Endodermal cell (in vitro differentiated cells): ENCODE measurements around the gene CCDC33. TPM values are rescaled to one million over a fixed set of nuclear protein-coding genes. Genes with fewer than 3 reads are reported as not detected.
A peak's percentile ranks its signal among the peaks of the same experiment; 100 is the strongest.

Source experiments
- DNase-seq: peaks from one replicate; pipeline ENCODE4 v3.0.0-alpha.2; 2017
- H3K27ac ChIP-seq: 2 replicates; pipeline ENCODE4 v1.5.1; 2013; ENCODE audit warnings: mild to moderate bottlenecking, low read depth, low read length, moderate library complexity
- H3K27me3 ChIP-seq: 2 replicates; pipeline ENCODE4 v1.6.1; 2013; ENCODE audit warnings: mild to moderate bottlenecking, low read length, moderate library complexity; ENCODE audit not compliant: insufficient read depth, control insufficient read depth, poor library complexity, severe bottlenecking
- H3K36me3 ChIP-seq: 2 replicates; pipeline ENCODE4 v1.7.0; 2013; ENCODE audit warnings: mild to moderate bottlenecking, low read length, moderate library complexity; ENCODE audit not compliant: control insufficient read depth, insufficient read depth
- H3K4me1 ChIP-seq: one replicate; pipeline ENCODE4 v1.7.0; 2013; ENCODE audit warnings: low read length; ENCODE audit not compliant: control insufficient read depth, insufficient read depth
- H3K4me3 ChIP-seq: 2 replicates; pipeline ENCODE4 v1.5.1; 2013; ENCODE audit warnings: mild to moderate bottlenecking, low read length, moderate library complexity
- H3K9ac ChIP-seq: 2 replicates; pipeline ENCODE4 v1.6.1; 2013; ENCODE audit warnings: mild to moderate bottlenecking, low read length, moderate library complexity; ENCODE audit not compliant: poor library complexity, severe bottlenecking; ENCODE audit errors: extremely low read depth
- H3K9me3 ChIP-seq: 2 replicates; pipeline ENCODE4 v1.6.1; 2013; ENCODE audit warnings: mild to moderate bottlenecking, low read length, moderate library complexity; ENCODE audit not compliant: control insufficient read depth
- H3K27ac Mint-ChIP-seq: 2 replicates; pipeline ENCODE4 v1.8.0; 2020; ENCODE audit warnings: mixed read lengths
- H3K27me3 Mint-ChIP-seq: 2 replicates; pipeline ENCODE4 v1.8.0; 2021; ENCODE audit warnings: mild to moderate bottlenecking, mixed read lengths; ENCODE audit not compliant: insufficient read depth
- H3K36me3 Mint-ChIP-seq: 2 replicates; pipeline ENCODE4 v1.8.0; 2020; ENCODE audit warnings: low read depth, mixed read lengths
- H3K4me1 Mint-ChIP-seq: 2 replicates; pipeline ENCODE4 v1.8.0; 2020; ENCODE audit warnings: mixed read lengths
- H3K4me3 Mint-ChIP-seq: 2 replicates; pipeline ENCODE4 v1.8.0; 2020; ENCODE audit warnings: mild to moderate bottlenecking, moderate library complexity, mixed read lengths
- H3K9me3 Mint-ChIP-seq: 2 replicates; pipeline ENCODE4 v1.8.0; 2020; ENCODE audit warnings: mild to moderate bottlenecking, mixed read lengths
- CTCF ChIP-seq: fragments of 200-600 bp; sonication (generic); conservative IDR thresholded peaks from 2 replicates; pipeline ENCODE4 v1.5.0; 2021; ENCODE audit warnings: antibody characterized with exemption, mild to moderate bottlenecking
- WGBS, 2 experiments: methylation state at CpG; one replicate each; pipeline versions ENCODE4 v1.1.5 to v1.1.7; 2013; ENCODE audit warnings: missing lambda C conversion rate in 2 of 2, mixed read lengths in 1 of 2; ENCODE audit not compliant: insufficient coverage in 1 of 2, insufficient read length in 1 of 2; 5-methylcytosine and 5-hydroxymethylcytosine counted together
- total RNA-seq, 2 donors: library from RNA; stranded (reverse); fragmentation: NEBNext Ultra II Directional in 1 of 2; extraction: Animal tissue kit (Norgen Biotek cat#: 25700) in 1 of 2; gene quantifications; 2 replicates in 1 of 2; 3 replicates in 1 of 2; pipeline ENCODE4 v1.2.1, GENCODE V29; 2021

CCDC33 gene
- total RNA-seq, 2 donors from 2014 or later, result 2.8 to 3.5 TPM

DNA sequence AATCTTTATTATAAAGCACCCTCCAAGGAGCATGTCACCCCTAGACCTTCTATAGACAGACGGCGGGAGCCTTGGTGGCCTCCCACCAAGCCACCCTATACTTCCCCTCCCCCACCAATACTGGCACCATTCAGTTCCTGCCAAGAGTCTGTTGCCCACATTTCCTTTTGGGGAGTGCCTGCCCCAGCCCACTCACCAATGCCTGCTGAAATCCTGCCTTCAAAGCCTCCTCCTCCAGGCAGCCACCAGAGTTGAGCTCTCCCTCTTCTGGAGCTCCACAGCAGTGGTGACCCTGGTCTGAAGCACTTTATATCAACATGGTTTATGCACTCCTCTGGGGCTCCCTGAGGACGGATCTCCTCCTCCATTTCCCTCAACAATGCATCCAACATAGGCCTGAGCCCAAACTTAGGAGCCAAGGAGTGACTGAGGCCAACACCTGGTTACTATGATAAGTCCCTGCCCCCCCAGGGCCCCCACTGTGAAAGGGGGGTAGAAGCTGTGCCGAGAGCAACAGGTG is 8.8 kb downstream of the CCDC33 start:
- H3K9ac ChIP-seq, result no peak overlapping the region
- no peak overlapping the region for H3K27ac ChIP-seq
- WGBS, 2 experiments, result 57 to 100% methylated on average over 2 to 4 of the region's 4 CpGs
- H3K27ac Mint-ChIP-seq, result no peak overlapping the region
- H3K27me3 ChIP-seq, result no peaks in the 10 kb centered on the region
- peak overlapping the region; percentile 41 for H3K4me3 Mint-ChIP-seq
- DNase-seq, result no peak
- H3K4me1 Mint-ChIP-seq, result peaks cover 45% of the 10 kb centered on the region
- H3K9me3 Mint-ChIP-seq, result no peaks in the 10 kb centered on the region
- H3K27me3 Mint-ChIP-seq, result peaks cover 2% of the 10 kb centered on the region
- peaks cover 18% of the 10 kb centered on the region for H3K4me1 ChIP-seq
- no peak for TF ChIP-seq CTCF
- H3K36me3 ChIP-seq, result no peaks in the 10 kb centered on the region
- peak overlapping the region; percentile 46 for H3K4me3 ChIP-seq
- no peaks in the 10 kb centered on the region for H3K36me3 Mint-ChIP-seq
- H3K9me3 ChIP-seq, result no peaks in the 10 kb centered on the region

- H3K27me3 ChIP-seq, result no peaks in the 10 kb centered on the region
- Mint-ChIP-seq H3K27me3 (peaks cover 2% of the 10 kb centered on the region), H3K9me3 (no peaks in the 10 kb centered on the region), H3K36me3 (no peaks in the 10 kb centered on the region), H3K4me1 (peaks cover 45% of the 10 kb centered on the region), H3K4me3 (peak overlapping the region; percentile 41), H3K27ac (no peak overlapping the region)
- TF ChIP-seq CTCF, result no peak
- H3K4me3 ChIP-seq, result peak overlapping the region; percentile 46
- peaks cover 18% of the 10 kb centered on the region for H3K4me1 ChIP-seq
- WGBS, 2 experiments, result 2 to 3% methylated on average over 6 to 32 of the region's 36 CpGs
- H3K27ac ChIP-seq, result no peak overlapping the region
- no peaks in the 10 kb centered on the region for H3K9me3 ChIP-seq
- DNase-seq, result peak; percentile 94
- no peaks in the 10 kb centered on the region for H3K36me3 ChIP-seq
- no peak overlapping the region for H3K9ac ChIP-seq
Observed at GRCh38 chr15:74245342-74245931, 9.3 kb downstream of the CCDC33 start.

- Mint-ChIP-seq H3K4me1 (peaks cover 11% of the 10 kb centered on the region), H3K27ac (no peak overlapping the region), H3K9me3 (no peaks in the 10 kb centered on the region), H3K36me3 (no peaks in the 10 kb centered on the region), H3K27me3 (peaks cover 3% of the 10 kb centered on the region), H3K4me3 (no peak overlapping the region)
- DNase-seq, result no peak
- Histone ChIP-seq H3K27ac (no peak overlapping the region), H3K9me3 (no peaks in the 10 kb centered on the region), H3K36me3 (no peaks in the 10 kb centered on the region), H3K4me3 (no peak overlapping the region), H3K4me1 (no peaks in the 10 kb centered on the region), H3K9ac (no peak overlapping the region), H3K27me3 (no peaks in the 10 kb centered on the region)
- TF ChIP-seq CTCF, result no peak
- 80 to 93% methylated on average over 3 to 6 of the region's 6 CpGs for WGBS, 2 experiments
Observed at GRCh38 chr15:74250266-74250665, 14.1 kb downstream of the CCDC33 start.
